GM12874 (cell line): Measurements from ENCODE around the gene PPP1R27.
A peak's percentile ranks its signal among the peaks of the same experiment; 100 is the strongest.

ENCODE experiments used
- TF ChIP-seq, protein P1 (sequence below): IDR thresholded peaks from 2 replicates; pipeline ENCODE4 v1.5.1; 2011; ENCODE audit warnings: low read depth, mild to moderate bottlenecking, control low read depth, low read length, moderate library complexity; ENCODE audit not compliant: insufficient read depth

Gene PPP1R27

GRCh38 chr17:81812571-81813370 lies 22.1 kb downstream of the PPP1R27 start:
- TF ChIP-seq, protein P1, sequence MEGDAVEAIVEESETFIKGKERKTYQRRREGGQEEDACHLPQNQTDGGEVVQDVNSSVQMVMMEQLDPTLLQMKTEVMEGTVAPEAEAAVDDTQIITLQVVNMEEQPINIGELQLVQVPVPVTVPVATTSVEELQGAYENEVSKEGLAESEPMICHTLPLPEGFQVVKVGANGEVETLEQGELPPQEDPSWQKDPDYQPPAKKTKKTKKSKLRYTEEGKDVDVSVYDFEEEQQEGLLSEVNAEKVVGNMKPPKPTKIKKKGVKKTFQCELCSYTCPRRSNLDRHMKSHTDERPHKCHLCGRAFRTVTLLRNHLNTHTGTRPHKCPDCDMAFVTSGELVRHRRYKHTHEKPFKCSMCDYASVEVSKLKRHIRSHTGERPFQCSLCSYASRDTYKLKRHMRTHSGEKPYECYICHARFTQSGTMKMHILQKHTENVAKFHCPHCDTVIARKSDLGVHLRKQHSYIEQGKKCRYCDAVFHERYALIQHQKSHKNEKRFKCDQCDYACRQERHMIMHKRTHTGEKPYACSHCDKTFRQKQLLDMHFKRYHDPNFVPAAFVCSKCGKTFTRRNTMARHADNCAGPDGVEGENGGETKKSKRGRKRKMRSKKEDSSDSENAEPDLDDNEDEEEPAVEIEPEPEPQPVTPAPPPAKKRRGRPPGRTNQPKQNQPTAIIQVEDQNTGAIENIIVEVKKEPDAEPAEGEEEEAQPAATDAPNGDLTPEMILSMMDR: no peak

GRCh38 chr17:81811705-81812570 lies 22.9 kb downstream of the PPP1R27 start:
- TF ChIP-seq, protein P1: no peak

DNA sequence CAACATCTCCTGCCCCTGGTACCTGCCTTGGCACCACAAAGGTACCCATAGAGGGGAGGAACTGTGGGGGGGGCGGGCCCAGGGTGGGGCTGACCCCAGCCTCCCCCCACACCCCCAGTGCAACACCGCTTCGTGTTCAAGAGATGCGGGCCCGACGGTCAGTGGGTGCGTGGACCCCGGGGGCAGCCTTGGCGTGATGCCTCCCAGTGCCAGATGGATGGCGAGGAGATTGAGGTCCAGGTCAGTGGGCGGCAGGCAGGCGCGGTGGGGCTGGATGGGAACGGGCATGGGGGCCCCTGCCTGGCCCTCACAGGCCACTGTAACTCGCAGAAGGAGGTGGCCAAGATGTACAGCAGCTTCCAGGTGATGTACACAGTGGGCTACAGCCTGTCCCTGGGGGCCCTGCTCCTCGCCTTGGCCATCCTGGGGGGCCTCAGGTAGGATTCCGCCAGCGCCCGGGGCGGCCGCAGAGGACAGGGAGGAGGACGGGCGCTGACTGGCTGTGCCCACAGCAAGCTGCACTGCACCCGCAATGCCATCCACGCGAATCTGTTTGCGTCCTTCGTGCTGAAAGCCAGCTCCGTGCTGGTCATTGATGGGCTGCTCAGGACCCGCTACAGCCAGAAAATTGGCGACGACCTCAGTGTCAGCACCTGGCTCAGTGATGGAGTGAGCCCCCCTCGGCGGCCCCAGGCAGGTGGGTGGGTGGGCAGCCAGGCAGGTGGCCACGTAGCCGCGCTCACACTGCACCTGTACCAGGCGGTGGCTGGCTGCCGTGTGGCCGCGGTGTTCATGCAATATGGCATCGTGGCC lies 23.8 kb downstream of the PPP1R27 start:
- TF ChIP-seq, protein P1: no peak

- TF ChIP-seq, protein P1: no peak
Observed at GRCh38 chr17:81810476-81810875, 24.4 kb downstream of the PPP1R27 start.

DNA sequence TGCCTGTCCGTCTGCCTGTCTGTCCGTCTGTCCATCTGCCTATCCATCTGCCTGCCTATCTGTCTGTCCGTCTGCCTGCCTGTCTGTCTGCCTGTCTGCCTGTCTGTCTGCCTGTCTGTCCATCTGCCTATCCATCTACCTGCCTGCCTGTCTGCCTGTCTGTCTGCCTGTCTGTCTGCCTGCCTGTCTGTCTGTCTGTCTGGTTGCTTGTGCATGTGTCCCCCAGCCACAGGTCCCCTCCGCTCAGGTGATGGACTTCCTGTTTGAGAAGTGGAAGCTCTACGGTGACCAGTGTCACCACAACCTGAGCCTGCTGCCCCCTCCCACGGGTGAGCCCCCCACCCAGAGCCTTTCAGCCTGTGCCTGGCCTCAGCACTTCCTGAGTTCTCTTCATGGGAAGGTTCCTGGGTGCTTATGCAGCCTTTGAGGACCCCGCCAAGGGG lies 25.3 kb downstream of the PPP1R27 start:
- TF ChIP-seq, protein P1: no peak

- TF ChIP-seq, protein P1: peak; percentile 44
Observed at GRCh38 chr17:81808778-81809555, 25.9 kb downstream of the PPP1R27 start.
